DOHH2 (cell line): ENCODE data around the gene PIGX.

ENCODE experiments used
- H3F3A ChIP-seq: fragments of 200-600 bp; sonication (generic), shearing (Covaris generic); 2 replicates; pipeline ENCODE4 v1.6.0; 2016; ENCODE audit warnings: antibody characterized with exemption, mild to moderate bottlenecking; ENCODE audit not compliant: control insufficient read depth, insufficient read depth
- H3K27ac ChIP-seq: fragments of 200-600 bp; sonication (generic); 2 replicates; pipeline ENCODE4 v1.5.1; 2014; ENCODE audit warnings: low read depth, mild to moderate bottlenecking, low read length, moderate library complexity
- H3K27me3 ChIP-seq: fragments of 200-600 bp; sonication (generic); 2 replicates; pipeline ENCODE4 v1.6.1; 2014; ENCODE audit warnings: mild to moderate bottlenecking, low read length, mixed read lengths; ENCODE audit not compliant: control insufficient read depth
- H3K36me3 ChIP-seq: fragments of 200-600 bp; sonication (generic); 2 replicates; pipeline ENCODE4 v1.6.1; 2014; ENCODE audit warnings: mild to moderate bottlenecking, low read length, moderate library complexity, mixed read lengths; ENCODE audit not compliant: control insufficient read depth
- H3K4me1 ChIP-seq: fragments of 200-600 bp; sonication (generic); 2 replicates; pipeline ENCODE4 v1.6.1; 2014; ENCODE audit warnings: mild to moderate bottlenecking, low read length, mixed read lengths; ENCODE audit not compliant: control insufficient read depth
- H3K4me2 ChIP-seq: fragments of 200-600 bp; sonication (generic); 2 replicates; pipeline ENCODE4 v1.6.0; 2014; ENCODE audit warnings: mild to moderate bottlenecking, low read length, moderate library complexity
- H3K4me3 ChIP-seq: fragments of 200-600 bp; sonication (generic); 2 replicates; pipeline ENCODE4 v1.5.1; 2014; ENCODE audit warnings: mild to moderate bottlenecking, low read length, mixed read lengths
- H3K79me2 ChIP-seq: fragments of 200-600 bp; sonication (generic); 2 replicates; pipeline ENCODE4 v1.6.1; 2014; ENCODE audit warnings: mild to moderate bottlenecking, low read length, mixed read lengths; ENCODE audit not compliant: control insufficient read depth
- H3K9me2 ChIP-seq: fragments of 200-600 bp; sonication (generic); replicated peaks from 2 replicates; pipeline ENCODE4 v1.6.1; 2014; ENCODE audit warnings: mild to moderate bottlenecking, low read length, mixed read lengths; ENCODE audit not compliant: control insufficient read depth
- H3K9me3 ChIP-seq: fragments of 200-600 bp; sonication (generic); 2 replicates; pipeline ENCODE4 v1.6.1; 2014; ENCODE audit warnings: antibody characterized with exemption, low read length, mixed read lengths; ENCODE audit not compliant: control insufficient read depth, insufficient read depth
- H4K20me1 ChIP-seq: fragments of 200-600 bp; sonication (generic); 2 replicates; pipeline ENCODE4 v1.6.0; 2014; ENCODE audit warnings: low read depth, mild to moderate bottlenecking, antibody characterized with exemption, low read length, moderate library complexity; ENCODE audit not compliant: control insufficient read depth, insufficient read depth
- CTCF ChIP-seq: fragments of 200-600 bp; sonication (generic); IDR thresholded peaks from one replicate; pipeline ENCODE4 v1.5.1; 2014; ENCODE audit warnings: antibody characterized with exemption, mild to moderate bottlenecking, low read depth, low read length; ENCODE audit not compliant: poor library complexity, severe bottlenecking
- EZH2phosphoT487 ChIP-seq: fragments of 200-600 bp; sonication (generic); IDR thresholded peaks from 2 replicates; pipeline ENCODE4 v1.6.1; 2017; ENCODE audit warnings: borderline replicate concordance, mild to moderate bottlenecking, antibody characterized with exemption, low read length, moderate library complexity, mixed read lengths

PIGX gene

GRCh38 chr3:196774191-196774820 lies 62.1 kb downstream of the PIGX start:
- H3K79me2 ChIP-seq = peaks cover 99% of the 10 kb centered on the region
- H3K27me3 ChIP-seq = no peaks in the 10 kb centered on the region
- H3K4me3 ChIP-seq = no peak overlapping the region
- no peaks in the 10 kb centered on the region for H3K9me3 ChIP-seq
- H3K4me2 ChIP-seq = no peak overlapping the region
- peaks cover 14% of the 10 kb centered on the region; the same call in 1 of the 2 replicates for H4K20me1 ChIP-seq
- TF ChIP-seq EZH2phosphoT487 (no peak), CTCF (no peak)
- no peak overlapping the region for H3K27ac ChIP-seq
- H3K9me2 ChIP-seq = no peaks in the 10 kb centered on the region
- peaks cover 32% of the 10 kb centered on the region for H3K36me3 ChIP-seq
- peaks cover 9% of the 10 kb centered on the region; the same call in 1 of the 2 replicates for H3K4me1 ChIP-seq
- no peaks in the 10 kb centered on the region; the same call in 1 of the 2 replicates for H3F3A ChIP-seq

- no peak overlapping the region for H3K4me2 ChIP-seq
- H3K4me3 ChIP-seq = no peak overlapping the region
- H3K9me2 ChIP-seq = no peaks in the 10 kb centered on the region
- H3K9me3 ChIP-seq = 0 out of 2 replicates have a peak, but pooled peaks cover 2% of the 10 kb centered on the region
- H3K4me1 ChIP-seq = peaks cover 9% of the 10 kb centered on the region; the same call in 1 of the 2 replicates
- TF ChIP-seq EZH2phosphoT487 = no peak
- no peak overlapping the region for H3K27ac ChIP-seq
- peaks cover 14% of the 10 kb centered on the region; the same call in 1 of the 2 replicates for H4K20me1 ChIP-seq
- peaks cover 39% of the 10 kb centered on the region for H3K36me3 ChIP-seq
- H3K27me3 ChIP-seq = no peaks in the 10 kb centered on the region
- peaks cover 99% of the 10 kb centered on the region for H3K79me2 ChIP-seq
- H3F3A ChIP-seq = no peaks in the 10 kb centered on the region; the same call in 1 of the 2 replicates
Measured at GRCh38 chr3:196774848-196775422, 62.8 kb downstream of the PIGX start.

GRCh38 chr3:196775938-196776337 lies 63.8 kb downstream of the PIGX start:
- TF ChIP-seq EZH2phosphoT487 (no peak), CTCF (no peak)
- H3F3A ChIP-seq = no peaks in the 10 kb centered on the region; the same call in 1 of the 2 replicates
- H3K36me3 ChIP-seq = peaks cover 42% of the 10 kb centered on the region
- H3K27me3 ChIP-seq = no peaks in the 10 kb centered on the region
- H3K4me3 ChIP-seq = no peak overlapping the region
- no peak overlapping the region for H3K4me2 ChIP-seq
- H3K9me2 ChIP-seq = no peaks in the 10 kb centered on the region
- H3K79me2 ChIP-seq = peaks cover 97% of the 10 kb centered on the region
- peaks cover 9% of the 10 kb centered on the region; the same call in 1 of the 2 replicates for H3K4me1 ChIP-seq
- peaks cover 14% of the 10 kb centered on the region; the same call in 1 of the 2 replicates for H4K20me1 ChIP-seq
- no peak overlapping the region for H3K27ac ChIP-seq
- 0 out of 2 replicates have a peak, but pooled peaks cover 4% of the 10 kb centered on the region for H3K9me3 ChIP-seq

- no peaks in the 10 kb centered on the region; the same call in 1 of the 2 replicates for H3F3A ChIP-seq
Measured at GRCh38 chr3:196777836-196778235, 65.7 kb downstream of the PIGX start.

More at GRCh38 chr3:196777836-196778235, 65.7 kb downstream of the PIGX start:
- Histone ChIP-seq H3K9me3 (0 out of 2 replicates have a peak, but pooled peaks cover 4% of the 10 kb centered on the region), H3K27ac (no peak overlapping the region), H3K27me3 (no peaks in the 10 kb centered on the region), H3K4me2 (no peak overlapping the region), H3K36me3 (peaks cover 50% of the 10 kb centered on the region), H3K4me1 (no peaks in the 10 kb centered on the region), H3K9me2 (no peaks in the 10 kb centered on the region), H3K79me2 (peaks cover 96% of the 10 kb centered on the region), H4K20me1 (0 out of 2 replicates have a peak, but pooled peaks cover 5% of the 10 kb centered on the region), H3K4me3 (no peak overlapping the region)
- TF ChIP-seq EZH2phosphoT487 (no peak), CTCF (no peak)
